Endothelial cell (in vitro differentiated cells): Measurements from ENCODE around the gene SESN3. TPM values are rescaled to one million over a fixed set of nuclear protein-coding genes. Genes with fewer than 3 reads are reported as not detected.

Experiments used
- DNase-seq: peaks from one replicate; pipeline ENCODE4 v3.0.0; 2021; ENCODE audit warnings: low spot score
- H3K27ac Mint-ChIP-seq: one replicate; pipeline ENCODE4 v1.8.0; 2021; ENCODE audit warnings: mixed read lengths, inconsistent platforms; ENCODE audit not compliant: unreplicated experiment
- H3K27me3 Mint-ChIP-seq: one replicate; pipeline ENCODE4 v1.8.0; 2021; ENCODE audit warnings: mild to moderate bottlenecking, moderate library complexity, mixed read lengths, inconsistent platforms; ENCODE audit not compliant: unreplicated experiment
- H3K36me3 Mint-ChIP-seq: one replicate; pipeline ENCODE4 v1.8.0; 2021; ENCODE audit warnings: mild to moderate bottlenecking, low read depth, mixed read lengths, inconsistent platforms; ENCODE audit not compliant: unreplicated experiment
- H3K4me1 Mint-ChIP-seq: one replicate; pipeline ENCODE4 v1.8.0; 2021; ENCODE audit warnings: mild to moderate bottlenecking, mixed read lengths, inconsistent platforms; ENCODE audit not compliant: unreplicated experiment
- H3K4me3 Mint-ChIP-seq: one replicate; pipeline ENCODE4 v1.8.0; 2021; ENCODE audit warnings: mild to moderate bottlenecking, mixed read lengths, inconsistent platforms; ENCODE audit not compliant: unreplicated experiment
- H3K9me3 Mint-ChIP-seq: one replicate; pipeline ENCODE4 v1.8.0; 2021; ENCODE audit warnings: mixed read lengths, inconsistent platforms; ENCODE audit not compliant: unreplicated experiment
- total RNA-seq: library from RNA; stranded (reverse); fragmentation: NEBNext Ultra II Directional; extraction: Animal tissue kit (Norgen Biotek cat#: 25700); gene quantifications from one replicate; pipeline ENCODE4 v1.2.1, GENCODE V29; 2021; ENCODE audit not compliant: unreplicated experiment
- TF ChIP-seq, protein P1 (sequence below): fragments of 200-600 bp; sonication (generic); IDR thresholded peaks from one replicate; pipeline ENCODE4 v1.5.0; 2021; ENCODE audit warnings: antibody characterized with exemption; ENCODE audit not compliant: unreplicated experiment

The SESN3 gene
- total RNA-seq, 1 donor from 2014 or later = 94.5 TPM

DNA sequence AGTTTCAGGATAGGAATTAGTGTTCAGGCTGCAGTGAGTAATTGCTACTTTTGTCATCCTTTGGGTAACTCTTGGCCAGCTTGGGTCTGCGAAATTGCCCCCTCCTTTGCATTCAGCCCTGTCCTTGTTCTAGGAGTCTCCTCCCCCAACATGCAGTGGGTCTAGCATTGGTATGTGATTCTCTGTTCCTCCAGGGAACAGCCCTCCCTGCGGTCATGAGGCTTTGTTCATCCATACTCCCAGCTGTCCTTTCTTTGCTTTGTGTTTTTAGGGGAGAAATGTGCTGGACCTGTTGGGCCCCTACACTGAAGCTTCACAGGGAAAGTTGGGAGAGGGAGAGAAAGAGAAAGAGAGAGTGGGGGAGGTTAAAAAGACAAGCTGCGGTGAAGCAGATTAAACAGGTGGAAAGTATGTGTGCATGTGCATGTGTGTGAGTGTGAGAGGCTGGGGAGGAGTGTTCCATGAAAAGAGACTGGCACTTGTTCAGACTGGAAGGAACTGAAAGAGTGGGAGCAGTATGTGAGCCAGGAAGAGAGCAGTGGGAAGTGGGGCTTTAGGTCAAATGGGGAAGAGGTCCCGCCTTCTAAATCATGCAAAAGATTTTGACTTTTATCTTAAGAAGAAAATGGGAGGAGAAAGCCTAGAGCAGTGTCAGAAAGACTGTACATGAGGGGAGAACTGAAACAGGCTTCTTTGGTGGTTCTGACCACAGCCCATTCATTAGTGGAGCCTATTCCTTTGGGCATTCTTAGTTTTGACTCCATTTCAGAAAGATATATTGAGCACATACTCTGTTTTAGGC, 17.9 kb upstream of the SESN3 start:
- no peak for DNase-seq
- H3K4me3 Mint-ChIP-seq = no peak overlapping the region
- H3K27me3 Mint-ChIP-seq = no peaks in the 10 kb centered on the region
- no peaks in the 10 kb centered on the region for H3K9me3 Mint-ChIP-seq
- H3K27ac Mint-ChIP-seq = no peak overlapping the region
- TF ChIP-seq, protein P1, sequence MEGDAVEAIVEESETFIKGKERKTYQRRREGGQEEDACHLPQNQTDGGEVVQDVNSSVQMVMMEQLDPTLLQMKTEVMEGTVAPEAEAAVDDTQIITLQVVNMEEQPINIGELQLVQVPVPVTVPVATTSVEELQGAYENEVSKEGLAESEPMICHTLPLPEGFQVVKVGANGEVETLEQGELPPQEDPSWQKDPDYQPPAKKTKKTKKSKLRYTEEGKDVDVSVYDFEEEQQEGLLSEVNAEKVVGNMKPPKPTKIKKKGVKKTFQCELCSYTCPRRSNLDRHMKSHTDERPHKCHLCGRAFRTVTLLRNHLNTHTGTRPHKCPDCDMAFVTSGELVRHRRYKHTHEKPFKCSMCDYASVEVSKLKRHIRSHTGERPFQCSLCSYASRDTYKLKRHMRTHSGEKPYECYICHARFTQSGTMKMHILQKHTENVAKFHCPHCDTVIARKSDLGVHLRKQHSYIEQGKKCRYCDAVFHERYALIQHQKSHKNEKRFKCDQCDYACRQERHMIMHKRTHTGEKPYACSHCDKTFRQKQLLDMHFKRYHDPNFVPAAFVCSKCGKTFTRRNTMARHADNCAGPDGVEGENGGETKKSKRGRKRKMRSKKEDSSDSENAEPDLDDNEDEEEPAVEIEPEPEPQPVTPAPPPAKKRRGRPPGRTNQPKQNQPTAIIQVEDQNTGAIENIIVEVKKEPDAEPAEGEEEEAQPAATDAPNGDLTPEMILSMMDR = no peak
- H3K4me1 Mint-ChIP-seq = peaks cover 8% of the 10 kb centered on the region
- H3K36me3 Mint-ChIP-seq = no peaks in the 10 kb centered on the region

DNA sequence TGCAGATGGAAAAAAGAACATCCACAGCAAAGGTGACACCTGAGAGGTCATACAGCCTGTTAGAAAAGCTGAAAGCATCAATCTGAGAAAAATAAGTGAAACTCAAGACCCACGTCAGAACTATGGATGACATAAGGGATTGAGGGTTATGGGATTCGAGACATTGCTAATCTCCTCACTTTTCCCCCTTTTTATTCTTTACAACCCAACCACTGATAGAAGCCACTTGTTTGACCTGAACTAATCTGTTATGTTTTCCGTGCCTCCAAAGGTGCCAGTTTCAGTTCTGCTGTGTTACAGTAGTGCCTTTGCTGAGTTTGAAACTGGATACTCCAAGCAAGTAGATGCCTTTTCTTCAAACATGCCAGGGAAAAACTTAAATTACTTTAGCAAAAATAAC, 16.9 kb upstream of the SESN3 start:
- Mint-ChIP-seq H3K27ac (no peak overlapping the region), H3K27me3 (no peaks in the 10 kb centered on the region), H3K4me1 (peaks cover 8% of the 10 kb centered on the region), H3K36me3 (no peaks in the 10 kb centered on the region), H3K4me3 (no peak overlapping the region), H3K9me3 (no peaks in the 10 kb centered on the region)
- no peak for DNase-seq
- TF ChIP-seq, protein P1 = no peak

- H3K27me3 Mint-ChIP-seq = no peaks in the 10 kb centered on the region
- H3K36me3 Mint-ChIP-seq = no peaks in the 10 kb centered on the region
- H3K9me3 Mint-ChIP-seq = no peaks in the 10 kb centered on the region
- peaks cover 14% of the 10 kb centered on the region for H3K4me1 Mint-ChIP-seq
- H3K27ac Mint-ChIP-seq = no peak overlapping the region
- H3K4me3 Mint-ChIP-seq = no peak overlapping the region
- DNase-seq = no peak
- TF ChIP-seq, protein P1 = no peak
These were observed 16.2 kb upstream of the SESN3 start for GRCh38 chr11:95247127-95247684.

GRCh38 chr11:95245581-95245980, 14.6 kb upstream of the SESN3 start:
- peaks cover 25% of the 10 kb centered on the region for H3K4me1 Mint-ChIP-seq
- H3K4me3 Mint-ChIP-seq = no peak overlapping the region
- H3K27me3 Mint-ChIP-seq = no peaks in the 10 kb centered on the region
- H3K36me3 Mint-ChIP-seq = no peaks in the 10 kb centered on the region
- H3K9me3 Mint-ChIP-seq = no peaks in the 10 kb centered on the region
- no peak for DNase-seq
- TF ChIP-seq, protein P1 = no peak
- no peak overlapping the region for H3K27ac Mint-ChIP-seq

DNA sequence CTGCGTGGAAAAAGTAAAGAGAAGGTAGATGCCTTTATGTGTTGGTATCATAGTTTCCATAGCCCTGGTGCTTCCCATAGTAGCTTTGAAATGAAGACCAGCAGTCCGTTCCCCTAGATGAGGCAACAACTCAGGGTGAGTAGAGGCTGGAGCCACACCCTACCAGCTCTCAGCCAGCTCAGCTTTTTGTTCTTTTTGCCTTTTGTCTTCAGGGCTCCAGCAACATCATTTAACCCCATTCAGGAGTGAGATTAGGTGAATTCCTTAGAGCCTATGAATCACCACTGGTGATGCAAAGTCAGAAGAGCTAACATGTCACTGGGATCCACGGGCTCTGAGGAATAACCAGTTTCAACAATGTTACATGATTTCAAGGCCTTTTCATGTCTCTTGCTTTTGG, 14.0 kb upstream of the SESN3 start:
- Mint-ChIP-seq H3K4me3 (no peak overlapping the region), H3K4me1 (peaks cover 27% of the 10 kb centered on the region), H3K36me3 (no peaks in the 10 kb centered on the region), H3K27ac (no peak overlapping the region), H3K9me3 (no peaks in the 10 kb centered on the region), H3K27me3 (no peaks in the 10 kb centered on the region)
- TF ChIP-seq, protein P1 = no peak
- DNase-seq = no peak
